Measurements from ENCODE around the gene PRDM7.

PRDM7 gene

GRCh38 chr16:90015586-90016338 lies 61.4 kb downstream of the PRDM7 start:
- no peak for TF ChIP-seq CTCF (conservative IDR thresholded peaks at IDR 0.05)

GRCh38 chr16:90012991-90013745 lies 64.0 kb downstream of the PRDM7 start:
- no peak overlapping the region for H3K27ac ChIP-seq
- no peak for TF ChIP-seq CTCF (conservative IDR thresholded peaks at IDR 0.05)

More at GRCh38 chr16:90015586-90016338, 61.4 kb downstream of the PRDM7 start:
- H3K27ac ChIP-seq = no peak overlapping the region

- TF ChIP-seq CTCF (conservative IDR thresholded peaks at IDR 0.05) = no peak
Observed at GRCh38 chr16:90011908-90012501, 65.1 kb downstream of the PRDM7 start.

GRCh38 chr16:90011508-90011819 lies 65.7 kb downstream of the PRDM7 start:
- no peak overlapping the region for H3K27ac ChIP-seq
- no peak for TF ChIP-seq CTCF (conservative IDR thresholded peaks at IDR 0.05)

More at GRCh38 chr16:90011908-90012501, 65.1 kb downstream of the PRDM7 start:
- no peak overlapping the region for H3K27ac ChIP-seq

GRCh38 chr16:90010676-90011507 lies 66.2 kb downstream of the PRDM7 start:
- TF ChIP-seq CTCF (conservative IDR thresholded peaks at IDR 0.05) = no peak
- H3K27ac ChIP-seq = no peak overlapping the region

GRCh38 chr16:90009172-90009899 lies 67.8 kb downstream of the PRDM7 start:
- TF ChIP-seq CTCF (conservative IDR thresholded peaks at IDR 0.05) = no peak
- no peak overlapping the region for H3K27ac ChIP-seq
